ENCODE measurements around the gene SMARCB1.
"Not testable (repeated sequence)": the region's sequence is repeated elsewhere in the genome, so short reads cannot be mapped to it uniquely, and the experiment has no call there.

Gene SMARCB1

DNA sequence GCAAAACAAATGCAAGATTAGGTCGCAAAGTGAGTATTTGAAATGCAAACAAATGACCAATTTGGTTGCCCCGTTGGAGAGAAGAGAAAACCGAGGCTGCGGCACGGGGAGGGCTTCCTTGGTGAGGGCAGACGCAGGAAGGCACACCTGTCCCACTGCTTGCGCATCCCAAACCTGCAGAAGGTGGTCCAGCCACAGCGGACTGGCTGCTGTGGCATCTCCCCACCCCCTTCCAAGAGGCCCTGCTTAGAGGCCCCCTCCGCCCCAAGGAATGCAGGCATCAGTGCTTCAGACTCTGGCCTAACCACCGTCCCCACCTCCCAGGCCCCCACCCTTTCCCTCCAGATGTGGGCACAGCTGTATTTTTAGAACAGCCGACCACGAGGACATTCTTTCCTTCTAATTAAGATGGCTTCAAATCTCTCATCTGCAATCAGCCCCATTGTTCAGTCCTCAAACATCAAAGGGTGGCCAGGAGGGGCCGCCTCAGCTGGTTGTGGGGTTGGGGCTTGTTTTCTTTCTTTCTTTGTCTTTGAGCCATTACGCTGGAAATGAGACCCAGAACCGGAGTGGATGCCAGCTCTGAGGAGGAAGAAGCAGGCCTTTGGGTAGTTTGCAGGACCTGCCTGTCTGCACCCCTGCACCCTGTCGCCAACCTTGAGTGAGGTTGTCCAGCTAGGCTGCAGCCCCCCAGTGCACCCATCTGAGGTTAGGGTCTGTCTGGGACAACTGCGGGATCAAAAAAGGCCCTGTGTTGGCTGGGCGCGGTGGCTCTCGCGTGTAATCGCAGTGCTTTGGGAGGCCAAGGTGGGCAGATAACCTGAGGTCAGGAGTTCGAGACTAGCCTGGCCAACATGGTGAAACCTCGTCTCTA, 61.5 kb downstream of the SMARCB1 start:
- DNase-seq, result no peak

DNA sequence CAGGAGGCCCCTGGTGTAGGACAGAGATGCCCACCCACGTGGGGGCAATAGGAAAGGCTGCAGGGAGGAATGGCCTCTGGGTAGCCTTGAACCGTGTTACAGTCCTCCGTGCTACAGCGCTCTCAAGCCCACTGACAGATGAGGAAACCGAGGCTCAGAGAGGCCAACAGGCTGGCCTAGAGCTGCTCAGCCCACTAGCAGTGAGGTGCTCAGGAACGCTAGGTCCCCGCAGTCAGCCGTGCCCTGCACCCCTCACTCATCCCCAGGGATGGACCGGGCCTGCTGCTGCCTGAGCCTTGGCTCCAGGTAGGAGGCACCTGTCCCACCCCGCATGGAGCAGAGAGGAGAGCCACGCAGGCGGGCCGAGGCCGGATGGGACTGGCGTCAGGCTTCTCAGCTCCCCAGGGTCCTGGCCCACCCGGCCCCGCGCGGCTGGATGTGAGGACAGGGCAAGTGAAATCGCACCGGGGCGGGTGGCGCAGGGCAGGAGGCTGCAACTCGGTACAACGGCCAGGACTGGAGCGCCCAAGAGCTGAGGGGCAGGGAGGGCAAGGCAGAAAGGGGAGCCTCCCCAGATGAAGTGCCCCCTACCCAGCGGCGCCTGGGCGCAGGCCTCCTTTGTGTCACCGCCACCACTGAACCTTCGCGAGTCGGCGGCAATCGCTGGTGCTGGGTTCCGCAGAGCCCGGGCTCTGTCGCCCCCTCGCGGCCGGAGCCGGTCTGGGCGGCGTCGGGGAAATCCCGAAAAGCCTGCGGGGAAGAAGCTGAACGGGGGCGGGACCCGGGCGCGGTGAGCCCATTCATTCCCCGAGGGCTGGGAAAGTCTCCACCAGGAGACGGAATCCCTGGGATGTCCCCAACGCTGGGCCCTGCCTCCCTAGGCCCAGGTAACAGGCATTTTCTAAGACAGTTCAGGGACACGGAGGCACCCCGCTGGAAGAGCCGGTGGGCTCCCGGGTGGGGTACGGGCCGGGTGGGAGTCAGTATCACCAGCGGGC, 62.5 kb downstream of the SMARCB1 start:
- peak; percentile 84 for DNase-seq

DNA sequence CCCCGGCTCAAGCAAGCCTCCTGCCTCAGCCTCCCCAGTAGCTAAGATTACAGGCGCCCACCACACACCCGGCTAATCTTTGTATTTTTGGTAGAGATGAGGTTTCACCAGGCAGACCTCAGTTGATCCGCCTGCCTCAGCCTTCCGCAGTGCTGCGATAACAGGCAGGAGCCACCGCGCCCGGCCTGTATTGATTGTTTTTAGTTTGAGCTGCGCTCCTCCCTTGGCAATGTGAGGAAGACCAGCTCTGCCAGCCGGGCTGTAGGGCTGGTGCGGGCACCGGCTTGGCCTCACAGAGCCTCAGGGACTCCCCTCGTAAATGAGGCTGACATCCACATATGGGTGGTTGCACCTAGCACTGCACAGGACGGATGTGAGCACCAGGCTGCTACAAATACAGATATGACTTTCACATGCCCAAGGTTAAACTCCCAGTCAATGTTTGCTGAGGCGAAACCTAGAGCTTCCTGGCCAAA, 63.4 kb downstream of the SMARCB1 start:
- DNase-seq, result no peak

GRCh38 chr22:23856721-23857605, 70.2 kb downstream of the SMARCB1 start:
- peak; percentile 10 to 28 for DNase-seq

DNA sequence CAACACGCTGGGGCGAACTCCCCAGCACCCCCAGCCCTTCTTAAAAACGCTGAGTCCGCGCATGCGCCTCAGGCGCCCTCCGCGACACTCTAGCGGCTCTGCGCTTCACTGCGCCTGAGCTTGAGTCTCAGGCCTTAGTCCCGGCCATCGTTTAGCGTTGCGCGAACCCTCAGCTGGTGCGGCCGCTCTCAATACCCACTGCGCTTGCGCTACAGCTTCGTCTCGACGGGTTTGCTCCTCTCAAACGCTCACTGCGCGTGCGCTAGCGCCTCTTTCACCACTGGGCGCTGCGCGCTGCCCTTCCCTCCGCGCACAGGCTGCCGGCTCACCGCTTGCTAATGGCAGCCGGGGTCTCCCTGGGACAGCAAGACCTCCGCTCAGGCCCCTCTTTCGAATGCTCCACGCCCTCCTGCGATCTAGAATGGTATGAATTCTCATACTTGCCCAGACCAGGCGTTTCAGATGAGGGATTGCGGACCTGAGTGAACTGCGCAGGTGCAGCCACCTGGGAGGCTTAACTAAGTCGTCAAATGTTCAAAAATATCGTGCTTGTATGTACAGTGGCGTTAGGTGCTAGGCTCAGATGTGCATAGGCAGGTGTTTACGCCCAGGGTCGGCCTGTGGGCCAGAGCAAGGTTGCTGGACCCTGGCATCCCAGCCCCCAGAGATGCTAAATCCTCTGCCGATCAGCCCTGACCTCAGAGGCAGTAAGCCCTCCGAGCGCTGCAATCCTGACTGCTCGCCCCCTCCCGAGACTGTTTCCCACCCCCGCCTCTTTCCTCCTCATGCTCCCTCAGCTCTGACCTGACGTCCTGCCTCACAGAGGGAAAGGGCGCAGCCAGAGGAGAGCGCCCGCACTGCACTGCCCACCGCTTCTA, 71.1 kb downstream of the SMARCB1 start, which contains the start of gene SLC2A11:
SLC2A11 (plus strand) TSS at position 270 of the 878 bp plus-strand sequence; CDS start at position 395, 125 bp downstream.
- DNase-seq, result peak; percentile 96 to 98

DNA sequence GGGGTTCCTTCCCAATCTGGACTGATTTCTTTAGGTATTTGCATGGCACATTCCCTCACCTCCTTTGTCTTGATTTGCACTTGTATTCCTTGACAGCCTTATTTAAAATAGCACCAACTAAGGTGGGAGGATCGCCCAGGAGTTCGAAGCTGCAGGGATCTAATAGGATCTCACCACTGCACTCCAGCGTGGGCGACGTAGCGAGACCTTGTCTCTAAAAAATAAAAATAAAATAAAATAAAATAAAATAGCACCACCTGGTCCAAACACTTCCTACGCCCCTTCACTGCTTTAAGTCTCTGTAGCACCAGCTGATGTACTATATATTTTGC, 71.7 kb downstream of the SMARCB1 start:
- DNase-seq, result no peak

- no peak for DNase-seq
These were observed 72.4 kb downstream of the SMARCB1 start for GRCh38 chr22:23859201-23859600.

GRCh38 chr22:23860187-23860586, 73.4 kb downstream of the SMARCB1 start:
- DNase-seq, result not testable (repeated sequence)

DNA sequence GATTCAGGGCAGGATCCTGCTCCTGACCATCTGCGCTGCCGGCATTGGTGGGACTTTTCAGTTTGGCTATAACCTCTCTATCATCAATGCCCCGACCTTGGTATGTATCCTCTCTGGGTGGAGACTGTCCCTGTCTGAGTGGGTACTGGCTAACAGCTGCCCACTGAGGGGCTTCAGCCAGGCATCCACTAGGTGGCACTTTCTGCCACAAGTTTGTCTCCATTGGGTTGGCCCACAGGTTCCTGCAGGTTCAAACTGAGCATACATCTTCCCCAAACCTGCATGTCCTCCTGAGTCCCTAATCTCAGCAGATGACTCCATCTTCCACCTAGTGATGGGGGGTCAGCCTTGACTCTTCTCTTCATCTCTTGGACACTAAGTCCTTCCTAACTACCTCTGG, 75.3 kb downstream of the SMARCB1 start:
- peak; percentile 27 to 46 for DNase-seq

DNA sequence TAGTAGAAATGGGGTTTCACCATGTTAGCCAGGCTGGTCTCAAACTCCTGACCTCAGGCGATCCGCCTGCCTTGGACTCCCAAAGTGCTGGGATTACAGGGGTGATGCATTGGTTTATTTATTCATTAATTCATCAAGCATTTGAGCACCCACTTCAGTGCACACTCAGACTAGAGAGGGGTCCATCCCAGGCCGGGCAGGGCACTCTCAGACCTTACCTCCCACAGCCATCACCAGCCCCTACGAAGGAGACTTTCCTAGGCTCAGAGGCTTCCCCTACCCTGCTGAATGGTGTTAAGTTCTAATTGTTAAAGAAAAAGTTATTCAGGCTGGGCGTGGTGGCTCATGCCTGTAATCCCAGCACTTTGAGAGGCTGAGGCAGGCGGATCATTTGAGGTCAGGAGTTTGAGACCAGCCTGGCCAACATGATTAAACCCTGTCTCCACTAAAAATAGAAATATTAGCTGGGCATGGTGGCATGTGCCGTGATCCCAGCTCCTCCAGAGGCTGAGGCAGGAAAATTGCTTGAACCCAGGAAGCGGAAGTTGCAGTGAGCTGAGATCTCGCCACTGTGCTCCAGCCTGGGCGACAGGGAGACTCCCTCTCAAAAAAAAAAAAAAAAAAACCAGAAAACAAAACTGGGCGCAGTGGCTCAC, 77.9 kb downstream of the SMARCB1 start:
- DNase-seq, result not testable (repeated sequence)

DNA sequence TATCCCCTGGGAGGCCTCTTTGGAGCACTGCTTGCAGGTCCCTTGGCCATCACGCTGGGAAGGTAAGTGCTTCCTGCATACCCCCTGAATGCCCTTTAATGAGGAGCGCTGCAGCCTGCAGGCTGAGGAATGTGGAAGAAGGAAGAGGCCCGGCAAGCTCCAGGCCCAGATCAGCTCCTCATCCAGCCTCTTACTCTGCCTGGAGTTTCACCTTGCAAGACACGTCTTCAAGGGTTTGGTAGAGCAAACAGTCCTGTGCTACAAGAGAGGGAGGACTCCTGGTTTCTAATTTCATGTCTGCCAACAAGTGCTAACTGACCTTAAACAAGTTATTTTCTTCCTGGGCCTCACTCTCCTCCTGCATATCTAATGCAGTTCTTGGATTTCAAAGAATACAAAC, 81.8 kb downstream of the SMARCB1 start:
- no peak for DNase-seq

- no peak for DNase-seq
These were observed 88.1 kb downstream of the SMARCB1 start for GRCh38 chr22:23874871-23875270.

GRCh38 chr22:23875801-23876200, 89.0 kb downstream of the SMARCB1 start:
- no peak for DNase-seq

DNA sequence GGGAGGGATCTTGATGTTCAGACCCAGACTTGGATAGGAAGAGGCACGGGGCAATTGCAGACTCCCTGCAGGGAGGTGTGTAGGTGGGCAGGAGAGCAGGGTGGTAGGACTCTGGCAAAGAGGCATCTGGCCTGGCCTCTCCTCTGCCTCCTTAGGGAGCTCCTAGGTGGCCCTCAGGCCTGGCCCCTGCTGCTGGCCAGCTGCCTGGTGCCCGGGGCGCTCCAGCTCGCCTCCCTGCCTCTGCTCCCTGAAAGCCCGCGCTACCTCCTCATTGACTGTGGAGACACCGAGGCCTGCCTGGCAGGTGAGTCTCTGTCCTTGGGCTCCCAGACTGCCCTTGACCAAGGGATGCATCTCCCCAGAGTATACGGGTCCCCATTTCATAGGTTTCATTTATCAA, 90.8 kb downstream of the SMARCB1 start:
- DNase-seq, result no peak

DNA sequence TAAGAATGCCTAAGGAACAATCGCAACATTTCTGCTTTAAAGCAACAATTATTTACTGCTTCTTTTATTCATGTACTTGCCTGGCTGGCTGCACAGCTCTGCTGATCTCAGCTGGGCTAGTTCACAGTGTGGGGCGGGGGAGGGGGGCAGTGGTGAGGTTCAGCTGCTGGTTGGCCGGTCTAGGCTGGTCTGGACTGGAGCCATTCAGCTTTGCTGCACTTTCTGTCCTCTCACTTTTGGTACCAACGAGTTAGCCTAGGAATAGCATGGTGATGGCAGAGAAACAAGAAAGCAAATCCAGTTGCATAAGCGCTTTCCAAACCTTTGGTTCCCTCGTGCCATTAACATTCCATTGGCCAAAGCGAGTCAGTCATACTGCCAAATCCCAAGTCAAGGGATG, 91.5 kb downstream of the SMARCB1 start:
- DNase-seq, result no peak

- DNase-seq, result no peak
These were observed 95.6 kb downstream of the SMARCB1 start for GRCh38 chr22:23882370-23882769.

GRCh38 chr22:23883658-23884057, 96.9 kb downstream of the SMARCB1 start:
- no peak for DNase-seq

GRCh38 chr22:23884140-23884539, 97.4 kb downstream of the SMARCB1 start:
- DNase-seq, result no peak

Measured in CD4-positive, alpha-beta T cell treated with Interleukin-4 for 1 hour (primary cell).